ENCODE results near the gene SMTNL1. TPM values are rescaled to one million over a fixed set of nuclear protein-coding genes. Genes with fewer than 3 reads are reported as not detected.

SMTNL1 gene
- total RNA-seq, 1 experiment from 2014 or later = not detected

- Histone ChIP-seq H3K27ac (ENCODE audit: insufficient read length, low read depth, low read length) (no peak overlapping the region), H2AK5ac (ENCODE audit: insufficient read length, low read length) (no peak overlapping the region), H4K8ac (replicated peaks; ENCODE audit: insufficient read length, low read depth, low read length) (no peak overlapping the region), H2BK120ac (ENCODE audit: low read depth, low read length, poor library complexity, severe bottlenecking) (no peak overlapping the region), H3K23ac (ENCODE audit: insufficient read length, low read depth, low read length) (no peak overlapping the region), H3K56ac (ENCODE audit: insufficient read length, low read depth, low read length) (no peak overlapping the region), H3K27me3 (ENCODE audit: insufficient read depth, low read length) (no peaks in the 10 kb centered on the region), H3K18ac (ENCODE audit: insufficient read length, low read depth, low read length) (no peak overlapping the region), H2AFZ (ENCODE audit: low read length) (no peak overlapping the region), H2BK12ac (ENCODE audit: insufficient read length, low read depth, low read length) (no peak overlapping the region), H3T11ph (ENCODE audit: low read length) (no peak overlapping the region), H3K4me1 (ENCODE audit: insufficient read depth, low read length) (no peaks in the 10 kb centered on the region), H3K14ac (ENCODE audit: insufficient read depth, low read length) (no peak overlapping the region), H3K4ac (ENCODE audit: low read depth, low read length) (no peak overlapping the region), H4K20me1 (ENCODE audit: control insufficient read depth, insufficient read depth, insufficient read length) (no peaks in the 10 kb centered on the region), H3K79me1 (ENCODE audit: insufficient read depth, low read depth, low read length, poor library complexity, severe bottlenecking) (no peaks in the 10 kb centered on the region), H4K5ac (ENCODE audit: insufficient read length, low read depth, low read length) (no peak overlapping the region), H2BK5ac (ENCODE audit: insufficient read length, low read length) (no peak overlapping the region), H3K4me2 (ENCODE audit: insufficient read depth, insufficient read length, low read length) (no peak overlapping the region), H2BK20ac (ENCODE audit: low read depth, low read length, poor library complexity, severe bottlenecking) (no peak overlapping the region), H3K23me2 (ENCODE audit: insufficient read length, low read depth, low read length, poor library complexity, severe bottlenecking) (no peaks in the 10 kb centered on the region), H3K9me3 (ENCODE audit: control insufficient read depth, low read depth, low read length) (no peaks in the 10 kb centered on the region), H3K9ac (ENCODE audit: extremely low read depth, insufficient read length, low read length) (no peak overlapping the region), H2BK15ac (ENCODE audit: low read depth, low read length) (no peak overlapping the region), H4K91ac (ENCODE audit: insufficient read length, low read depth, low read length) (no peak overlapping the region), H3K79me2 (ENCODE audit: insufficient read depth, low read length) (no peaks in the 10 kb centered on the region)
- Mint-ChIP-seq H3K27ac (no peak overlapping the region), H3K36me3 (ENCODE audit: insufficient read depth in 1 of 3, low read depth in 3 of 3) (no peaks in the 10 kb centered on the region), H3K4me3 (no peak overlapping the region), H3K27me3 (ENCODE audit: low read depth) (peaks cover 10% of the 10 kb centered on the region), H3K9me3 (peaks cover 2 to 5% of the 10 kb centered on the region in 2 experiments; a peak in 3 of 5 replicates), H3K4me1 (peaks cover 5 to 18% of the 10 kb centered on the region in 2 experiments)
- DNase-seq = no peak
- no peak for TF ChIP-seq CTCF (conservative IDR thresholded peaks at IDR 0.05)
Measured at GRCh38 chr11:57585301-57585700, 47.9 kb downstream of the SMTNL1 start.

Measured in H9 (cell line).